Keratinocyte (primary cell): ENCODE results near the gene ARHGAP9. TPM values are rescaled to one million over a fixed set of nuclear protein-coding genes. Genes with fewer than 3 reads are reported as not detected.

Experiments
- DNase-seq: peaks from one replicate; pipeline ENCODE4 v3.0.0-alpha.2; 2011; ENCODE audit warnings: low read depth, missing footprints, low spot score
- FAIRE-seq: peaks from 2 replicates; lab custom pipeline; 2011; peaks lifted over from hg19 to GRCh38; lab: Jason Lieb, UNC
- H2AFZ ChIP-seq: 2 replicates; pipeline ENCODE4 v1.6.0; 2012; ENCODE audit warnings: low read length, control low read depth, inconsistent platforms; ENCODE audit not compliant: control insufficient read depth
- H3K27ac ChIP-seq: 2 replicates; pipeline ENCODE4 v1.5.1; 2011; ENCODE audit warnings: low read length; ENCODE audit not compliant: control insufficient read depth, insufficient read depth
- H3K27me3 ChIP-seq: 3 replicates; pipeline ENCODE4 v1.6.0; 2011; ENCODE audit warnings: low read length; ENCODE audit not compliant: control insufficient read depth, insufficient read depth; ENCODE audit errors: extremely low read depth
- H3K36me3 ChIP-seq, 2 experiments: 2 replicates in 1 of 2; 3 replicates in 1 of 2; pipeline ENCODE4 v1.5.1; 2011; ENCODE audit warnings: low read length in 2 of 2, mild to moderate bottlenecking in 1 of 2; ENCODE audit not compliant: control insufficient read depth in 2 of 2, insufficient read depth in 2 of 2; ENCODE audit errors: extremely low read depth in 1 of 2
- H3K4me1 ChIP-seq: 3 replicates; pipeline ENCODE4 v1.5.1; 2011; ENCODE audit warnings: low read length; ENCODE audit not compliant: control insufficient read depth, insufficient read depth; ENCODE audit errors: extremely low read depth
- H3K4me2 ChIP-seq: 3 replicates; pipeline ENCODE4 v1.6.0; 2011; ENCODE audit warnings: low read depth, low read length; ENCODE audit not compliant: control insufficient read depth, insufficient read depth; ENCODE audit errors: extremely low read depth
- H3K4me3 ChIP-seq, 3 experiments: fragments of 200-600 bp in 1 of 3; sonication (generic) in 1 of 3; 2 replicates in 2 of 3; 3 replicates in 1 of 3; pipeline ENCODE4 v1.5.1; 2011 to 2016; ENCODE audit warnings: low read length in 3 of 3, mild to moderate bottlenecking in 3 of 3, control low read depth in 2 of 3, inconsistent platforms in 1 of 3, low read depth in 1 of 3, mixed read lengths in 1 of 3, mixed run types in 1 of 3, moderate library complexity in 1 of 3; ENCODE audit not compliant: control insufficient read depth in 2 of 3, insufficient read depth in 2 of 3; ENCODE audit errors: extremely low read depth in 1 of 3
- H3K79me2 ChIP-seq: 2 replicates; pipeline ENCODE4 v1.6.0; 2012; ENCODE audit warnings: low read length; ENCODE audit not compliant: control insufficient read depth, insufficient read depth
- H3K9ac ChIP-seq: 3 replicates; pipeline ENCODE4 v1.6.0; 2011; ENCODE audit warnings: low read length; ENCODE audit not compliant: control insufficient read depth, insufficient read depth; ENCODE audit errors: extremely low read depth
- H3K9me1 ChIP-seq: 3 replicates; pipeline ENCODE4 v1.6.0; 2011; ENCODE audit warnings: low read length; ENCODE audit not compliant: control insufficient read depth, insufficient read depth; ENCODE audit errors: extremely low read depth
- H3K9me3 ChIP-seq: 2 replicates; pipeline ENCODE4 v1.5.1; 2012; ENCODE audit warnings: low read depth, low read length; ENCODE audit not compliant: control insufficient read depth
- H4K20me1 ChIP-seq: 3 replicates; pipeline ENCODE4 v1.6.0; 2011; ENCODE audit warnings: low read length; ENCODE audit not compliant: control insufficient read depth, insufficient read depth; ENCODE audit errors: extremely low read depth
- EZH2 ChIP-seq: IDR thresholded peaks from one replicate; pipeline ENCODE4 v1.6.1; 2012; ENCODE audit warnings: inconsistent platforms, mild to moderate bottlenecking, low read length, moderate library complexity
- dilution Hi-C: fragments of 300-500 bp; cut with MboI; formaldehyde crosslinking; loops from one replicate; pipeline ENCODE4 v1.7.0; 2020; ENCODE audit warnings: low sequenced_read_pairs; ENCODE audit not compliant: extremely low pct_ligation_motif_present
- polyA plus RNA-seq, 5 experiments: library from polyadenylated mRNA; depleted of rRNA in 3 of 5; stranded (reverse) in 3 of 5; stranded (forward) in 1 of 5; unstranded in 1 of 5; fragments of >200 nt; gene quantifications; 1 replicate in 1 of 5; 2 replicates in 3 of 5; 3 replicates in 1 of 5; pipeline versions ENCODE4 v1.2.1 to v1.2.3, GENCODE V29; 2011 to 2012; ENCODE audit warnings: missing spikeins in 2 of 5, low read depth in 1 of 5, low replicate concordance in 1 of 5
- TF ChIP-seq, protein P1 (sequence below), 3 experiments: IDR thresholded peaks in 1 of 3; conservative IDR thresholded peaks in 1 of 3; optimal IDR thresholded peaks in 1 of 3; 2 replicates in 2 of 3; 3 replicates in 1 of 3; pipeline versions ENCODE3 to v1.5.1; 2011; ENCODE audit warnings: low read length in 3 of 3, mild to moderate bottlenecking in 3 of 3, moderate library complexity in 2 of 3, control low read depth in 1 of 3, inconsistent platforms in 1 of 3; ENCODE audit not compliant: insufficient read depth in 2 of 3; ENCODE audit errors: extremely low read depth in 1 of 3

Gene ARHGAP9
- polyA plus RNA-seq, 1 donor (not counting 4 experiments of a cell fraction or from before 2014, with no cell fraction given): not detected

DNA sequence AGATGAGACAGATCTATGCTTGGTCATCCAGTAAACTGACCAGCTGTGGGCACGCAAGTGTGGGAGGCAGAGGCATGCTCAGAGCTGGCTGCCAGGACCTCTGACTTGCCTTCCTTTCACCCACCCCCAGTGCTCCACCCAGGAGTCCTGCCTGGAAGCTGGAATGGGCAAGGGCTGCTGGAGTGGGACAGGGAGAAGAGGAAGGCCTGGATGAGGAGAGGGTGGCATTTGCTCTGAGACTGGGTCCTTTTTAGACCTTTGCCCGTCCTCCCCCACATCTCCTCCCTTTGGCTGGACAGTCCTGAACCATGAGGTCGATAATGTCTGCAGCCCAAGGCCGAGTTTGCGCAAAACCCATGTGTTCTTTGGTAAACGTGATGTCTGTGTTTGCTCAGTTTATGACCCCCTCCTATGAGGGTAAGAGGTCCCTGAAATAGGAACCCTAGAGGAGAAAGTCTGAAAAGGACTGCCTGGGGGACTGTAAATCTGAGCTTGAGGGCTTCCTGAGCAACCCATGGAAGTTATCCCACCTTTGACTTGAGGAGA, 28.4 kb downstream of the ARHGAP9 start:
- no peak overlapping the region for H3K27ac ChIP-seq
- H3K36me3 ChIP-seq: no peaks in the 10 kb centered on the region
- FAIRE-seq: no peak
- dilution Hi-C loops: no loop called here
- no peaks in the 10 kb centered on the region for H3K9me3 ChIP-seq
- no peak overlapping the region for H3K4me2 ChIP-seq
- DNase-seq: no peak
- H4K20me1 ChIP-seq: no peaks in the 10 kb centered on the region
- H3K9ac ChIP-seq: no peak overlapping the region
- peaks cover 8% of the 10 kb centered on the region for H3K4me1 ChIP-seq
- H3K27me3 ChIP-seq: peaks cover 7% of the 10 kb centered on the region
- H2AFZ ChIP-seq: no peak overlapping the region
- TF ChIP-seq, protein P1, sequence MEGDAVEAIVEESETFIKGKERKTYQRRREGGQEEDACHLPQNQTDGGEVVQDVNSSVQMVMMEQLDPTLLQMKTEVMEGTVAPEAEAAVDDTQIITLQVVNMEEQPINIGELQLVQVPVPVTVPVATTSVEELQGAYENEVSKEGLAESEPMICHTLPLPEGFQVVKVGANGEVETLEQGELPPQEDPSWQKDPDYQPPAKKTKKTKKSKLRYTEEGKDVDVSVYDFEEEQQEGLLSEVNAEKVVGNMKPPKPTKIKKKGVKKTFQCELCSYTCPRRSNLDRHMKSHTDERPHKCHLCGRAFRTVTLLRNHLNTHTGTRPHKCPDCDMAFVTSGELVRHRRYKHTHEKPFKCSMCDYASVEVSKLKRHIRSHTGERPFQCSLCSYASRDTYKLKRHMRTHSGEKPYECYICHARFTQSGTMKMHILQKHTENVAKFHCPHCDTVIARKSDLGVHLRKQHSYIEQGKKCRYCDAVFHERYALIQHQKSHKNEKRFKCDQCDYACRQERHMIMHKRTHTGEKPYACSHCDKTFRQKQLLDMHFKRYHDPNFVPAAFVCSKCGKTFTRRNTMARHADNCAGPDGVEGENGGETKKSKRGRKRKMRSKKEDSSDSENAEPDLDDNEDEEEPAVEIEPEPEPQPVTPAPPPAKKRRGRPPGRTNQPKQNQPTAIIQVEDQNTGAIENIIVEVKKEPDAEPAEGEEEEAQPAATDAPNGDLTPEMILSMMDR (optimal IDR thresholded peaks at IDR 0.05 in 1 of 3, IDR thresholded peaks at IDR 0.05 in 1 of 3, conservative IDR thresholded peaks at IDR 0.05 in 1 of 3; ENCODE audit: extremely low read depth in 1 of 3, insufficient read depth in 2 of 3, low read length in 3 of 3): no peak
- no peak for TF ChIP-seq EZH2
- H3K79me2 ChIP-seq: no peaks in the 10 kb centered on the region
- H3K9me1 ChIP-seq: no peaks in the 10 kb centered on the region
- no peak overlapping the region for H3K4me3 ChIP-seq

DNA sequence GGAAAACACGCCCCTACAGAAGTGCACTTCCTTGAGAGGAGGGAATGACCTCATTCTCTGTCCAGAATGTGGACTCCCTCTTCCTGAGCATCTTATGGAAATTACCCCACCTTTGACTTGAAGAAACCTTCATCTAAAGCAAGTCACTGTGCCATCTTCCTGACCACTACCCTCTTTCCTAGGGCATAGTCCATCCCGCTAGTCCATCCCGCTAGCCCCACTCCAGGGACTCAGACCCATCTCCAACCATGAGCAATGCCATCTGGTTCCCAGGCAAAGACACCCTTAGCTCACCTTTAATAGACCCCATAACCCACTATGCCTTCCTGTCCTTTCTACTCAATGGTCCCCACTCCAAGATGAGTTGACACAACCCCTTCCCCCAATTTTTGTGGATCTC, 29.6 kb downstream of the ARHGAP9 start:
- no peak overlapping the region for H3K27ac ChIP-seq
- no peak overlapping the region for H3K9ac ChIP-seq
- DNase-seq (no peak), FAIRE-seq (no peak)
- no peak overlapping the region for H3K4me2 ChIP-seq
- H3K36me3 ChIP-seq: no peaks in the 10 kb centered on the region
- H3K9me1 ChIP-seq: no peaks in the 10 kb centered on the region
- no peaks in the 10 kb centered on the region for H3K4me1 ChIP-seq
- H3K27me3 ChIP-seq: peaks cover 7% of the 10 kb centered on the region
- H3K79me2 ChIP-seq: no peaks in the 10 kb centered on the region
- H4K20me1 ChIP-seq: no peaks in the 10 kb centered on the region
- dilution Hi-C loops: no loop called here
- TF ChIP-seq EZH2: no peak
- TF ChIP-seq, protein P1 (optimal IDR thresholded peaks at IDR 0.05 in 1 of 3, IDR thresholded peaks at IDR 0.05 in 1 of 3, conservative IDR thresholded peaks at IDR 0.05 in 1 of 3; ENCODE audit: extremely low read depth in 1 of 3, insufficient read depth in 2 of 3, low read length in 3 of 3): no peak
- H3K4me3 ChIP-seq: no peak overlapping the region
- no peaks in the 10 kb centered on the region for H3K9me3 ChIP-seq
- no peak overlapping the region for H2AFZ ChIP-seq
